B cell (primary cell): ENCODE data around the gene ATXN1.

Source experiments
- EZH2 ChIP-seq: IDR thresholded peaks from 2 replicates; pipeline ENCODE4 v1.6.1; 2012; ENCODE audit warnings: borderline replicate concordance, low read depth, mild to moderate bottlenecking, moderate library complexity, low read length; ENCODE audit not compliant: insufficient read depth, poor library complexity, severe bottlenecking
- TF ChIP-seq, protein P1 (sequence below): fragments of 200-600 bp; IDR thresholded peaks from one replicate; pipeline ENCODE4 v1.8.0; 2022; ENCODE audit warnings: antibody characterized with exemption, mild to moderate bottlenecking

DNA sequence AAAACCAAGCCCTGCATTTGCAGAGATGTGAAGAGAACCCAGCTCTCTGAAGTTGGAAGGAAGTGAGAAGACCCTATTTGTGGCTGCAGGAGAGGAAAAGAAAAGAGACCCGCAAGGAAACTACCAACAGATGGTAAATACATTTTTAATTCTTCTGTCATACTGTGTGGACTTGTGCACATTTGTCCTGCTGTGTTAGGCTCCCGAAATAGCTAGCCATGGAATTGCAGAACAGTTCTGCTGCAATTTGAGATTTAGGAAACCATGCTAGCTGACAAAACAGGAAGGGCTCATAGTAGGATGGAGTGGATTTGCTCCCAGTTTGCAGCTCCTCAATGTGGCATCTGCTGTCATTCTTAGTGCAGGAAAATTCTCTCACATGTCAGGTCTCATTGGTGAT is 12.1 kb upstream of the ATXN1 start:
- TF ChIP-seq, protein P1, sequence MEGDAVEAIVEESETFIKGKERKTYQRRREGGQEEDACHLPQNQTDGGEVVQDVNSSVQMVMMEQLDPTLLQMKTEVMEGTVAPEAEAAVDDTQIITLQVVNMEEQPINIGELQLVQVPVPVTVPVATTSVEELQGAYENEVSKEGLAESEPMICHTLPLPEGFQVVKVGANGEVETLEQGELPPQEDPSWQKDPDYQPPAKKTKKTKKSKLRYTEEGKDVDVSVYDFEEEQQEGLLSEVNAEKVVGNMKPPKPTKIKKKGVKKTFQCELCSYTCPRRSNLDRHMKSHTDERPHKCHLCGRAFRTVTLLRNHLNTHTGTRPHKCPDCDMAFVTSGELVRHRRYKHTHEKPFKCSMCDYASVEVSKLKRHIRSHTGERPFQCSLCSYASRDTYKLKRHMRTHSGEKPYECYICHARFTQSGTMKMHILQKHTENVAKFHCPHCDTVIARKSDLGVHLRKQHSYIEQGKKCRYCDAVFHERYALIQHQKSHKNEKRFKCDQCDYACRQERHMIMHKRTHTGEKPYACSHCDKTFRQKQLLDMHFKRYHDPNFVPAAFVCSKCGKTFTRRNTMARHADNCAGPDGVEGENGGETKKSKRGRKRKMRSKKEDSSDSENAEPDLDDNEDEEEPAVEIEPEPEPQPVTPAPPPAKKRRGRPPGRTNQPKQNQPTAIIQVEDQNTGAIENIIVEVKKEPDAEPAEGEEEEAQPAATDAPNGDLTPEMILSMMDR: no peak
- TF ChIP-seq EZH2: no peak
